GM23338 (cell line): ENCODE measurements around the gene GGA2. TPM values are rescaled to one million over a fixed set of nuclear protein-coding genes. Genes with fewer than 3 reads are reported as not detected.

Source experiments
- ATAC-seq: fragments of 200-7000 bp; cut with Tn5 transposase; 3 replicates; pipeline ENCODE4 v1.9.1; 2020
- DNase-seq: peaks from one replicate; pipeline ENCODE4 v3.0.0-alpha.2; 2015; ENCODE audit warnings: low spot score
- H2AFZ ChIP-seq: fragments of 200-600 bp; sonication (generic); 2 replicates; pipeline ENCODE4 v1.8.0; 2016; ENCODE audit warnings: antibody characterized with exemption, mild to moderate bottlenecking, moderate library complexity
- H3F3A ChIP-seq: fragments of 200-600 bp; sonication (generic); replicated peaks from 2 replicates; pipeline ENCODE4 v1.8.0; 2017; ENCODE audit warnings: antibody characterized with exemption, mixed run types, low read depth
- H3K27ac ChIP-seq: fragments of 200-600 bp; sonication (generic); 2 replicates; pipeline ENCODE4 v1.6.1; 2016; ENCODE audit warnings: low read depth
- H3K27me3 ChIP-seq: fragments of 200-600 bp; sonication (generic); 2 replicates; pipeline ENCODE4 v1.8.0; 2016; ENCODE audit warnings: mild to moderate bottlenecking, mixed run types, moderate library complexity; ENCODE audit not compliant: insufficient read depth
- H3K36me3 ChIP-seq: fragments of 200-600 bp; sonication (generic); 2 replicates; pipeline ENCODE4 v1.8.0; 2016; ENCODE audit warnings: mild to moderate bottlenecking; ENCODE audit not compliant: insufficient read depth
- H3K4me1 ChIP-seq: fragments of 200-600 bp; sonication (generic); 2 replicates; pipeline ENCODE4 v1.8.0; 2016; ENCODE audit warnings: mild to moderate bottlenecking, moderate library complexity; ENCODE audit not compliant: insufficient read depth
- H3K4me2 ChIP-seq: fragments of 200-600 bp; sonication (generic); 2 replicates; pipeline ENCODE4 v1.7.1; 2017; ENCODE audit warnings: mixed run types
- H3K4me3 ChIP-seq: fragments of 200-600 bp; sonication (generic); 2 replicates; pipeline ENCODE4 v1.6.1; 2016; ENCODE audit warnings: mixed run types
- H3K79me2 ChIP-seq: fragments of 200-600 bp; sonication (generic); replicated peaks from 2 replicates; pipeline ENCODE4 v1.8.0; 2017; ENCODE audit warnings: mild to moderate bottlenecking; ENCODE audit not compliant: insufficient read depth
- H3K9me2 ChIP-seq: fragments of 200-600 bp; sonication (generic); 2 replicates; pipeline ENCODE4 v1.8.0; 2017; ENCODE audit not compliant: insufficient read depth
- H4K20me1 ChIP-seq: fragments of 200-600 bp; sonication (generic); replicated peaks from 2 replicates; pipeline ENCODE4 v1.8.0; 2017; ENCODE audit warnings: mild to moderate bottlenecking; ENCODE audit not compliant: insufficient read depth
- H3K27ac Mint-ChIP-seq: 2 replicates; pipeline ENCODE4 v1.8.0; 2020; ENCODE audit warnings: inconsistent platforms, mild to moderate bottlenecking, moderate library complexity, mixed read lengths
- H3K27me3 Mint-ChIP-seq: 3 replicates; pipeline ENCODE4 v1.8.0; 2022; ENCODE audit warnings: low read depth, mild to moderate bottlenecking, moderate library complexity, mixed read lengths, inconsistent platforms; ENCODE audit not compliant: insufficient read depth, poor library complexity
- H3K36me3 Mint-ChIP-seq: 3 replicates; pipeline ENCODE4 v1.8.0; 2021; ENCODE audit warnings: low read depth, mild to moderate bottlenecking, inconsistent platforms, moderate library complexity, mixed read lengths
- H3K4me1 Mint-ChIP-seq: 3 replicates; pipeline ENCODE4 v1.8.0; 2020; ENCODE audit warnings: mild to moderate bottlenecking, inconsistent platforms, mixed read lengths
- H3K4me3 Mint-ChIP-seq: 3 replicates; pipeline ENCODE4 v1.8.0; 2021; ENCODE audit warnings: moderate library complexity, mild to moderate bottlenecking, inconsistent platforms, mixed read lengths
- H3K9me3 Mint-ChIP-seq: 3 replicates; pipeline ENCODE4 v1.8.0; 2020; ENCODE audit warnings: moderate library complexity, mild to moderate bottlenecking, inconsistent platforms, mixed read lengths
- EZH2 ChIP-seq: fragments of 200-600 bp; sonication (generic); IDR thresholded peaks from one replicate; pipeline ENCODE4 v1.8.0; 2017; ENCODE audit warnings: antibody characterized with exemption, mild to moderate bottlenecking, low read depth; ENCODE audit not compliant: unreplicated experiment
- EZH2phosphoT487 ChIP-seq: fragments of 200-600 bp; sonication (generic); IDR thresholded peaks from one replicate; pipeline ENCODE4 v1.8.1; 2018; ENCODE audit warnings: antibody characterized with exemption; ENCODE audit not compliant: unreplicated experiment
- NANOG ChIP-seq: IDR thresholded peaks from 2 replicates; pipeline ENCODE4 v1.6.1; 2016; ENCODE audit warnings: antibody characterized with exemption, borderline replicate concordance
- POLR2AphosphoS5 ChIP-seq: IDR thresholded peaks from 2 replicates; pipeline ENCODE4 v1.6.1; 2016; ENCODE audit warnings: antibody characterized with exemption, low read depth
- STAT1 ChIP-seq: IDR thresholded peaks from one replicate; pipeline ENCODE4 v1.6.1; 2016; ENCODE audit warnings: antibody characterized with exemption; ENCODE audit not compliant: unreplicated experiment
- ZNF114 ChIP-seq: fragments of 250-450 bp; sonication (Bioruptor Pico); IDR thresholded peaks from 2 replicates; pipeline ENCODE4 v1.5.0; 2020; ENCODE audit warnings: mild to moderate bottlenecking, moderate library complexity
- polyA plus RNA-seq: library from polyadenylated mRNA; unstranded; fragments of >200 nt; fragmentation: Nextera tagmentation; extraction: Ambion mirVana; gene quantifications from 2 replicates; pipeline ENCODE4 v1.2.1, GENCODE V29; 2016
- total RNA-seq: library from RNA; depleted of rRNA; stranded (reverse); fragments of >200 nt; shearing (Covaris generic); gene quantifications from 2 replicates; pipeline ENCODE4 v1.2.3, GENCODE V29; 2014
- TF ChIP-seq, protein P1 (sequence below): IDR thresholded peaks from 2 replicates; pipeline ENCODE4 v1.6.1; 2016; ENCODE audit warnings: antibody characterized with exemption
- TF ChIP-seq, protein P2 (sequence below): IDR thresholded peaks from one replicate; pipeline ENCODE4 v1.6.1; 2018; ENCODE audit warnings: antibody characterized with exemption; ENCODE audit not compliant: unreplicated experiment
- TF ChIP-seq, protein P3 (sequence below): fragments of 250-450 bp; sonication (Bioruptor Pico); IDR thresholded peaks from 2 replicates; pipeline ENCODE4 v1.5.0; 2020; ENCODE audit warnings: mild to moderate bottlenecking, moderate library complexity

The GGA2 gene
- total and polyA plus RNA-seq, 2 experiments from 2014 or later: 40.3 to 76.6 TPM

DNA sequence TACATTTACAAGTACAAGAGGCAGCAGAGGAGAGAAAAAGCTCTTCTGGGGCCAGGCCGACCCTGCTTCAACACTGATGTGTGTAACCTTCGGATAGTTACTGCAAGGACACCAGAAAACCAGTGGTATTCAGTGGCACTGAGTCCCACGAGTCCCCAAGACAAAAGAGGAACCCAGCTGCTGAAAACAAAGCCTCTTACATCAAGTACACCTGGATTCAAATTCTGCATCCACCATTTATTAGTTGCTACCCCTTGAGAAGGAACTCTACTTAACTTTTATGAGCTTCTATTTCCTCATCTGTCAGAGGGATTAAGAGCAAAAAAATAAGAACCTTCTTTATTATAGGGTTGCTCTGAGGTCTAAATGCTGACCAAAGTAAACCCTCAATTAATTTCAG, 44.2 kb upstream of the GGA2 start:
- H3F3A ChIP-seq: peaks cover 3% of the 10 kb centered on the region; the same call in 1 of the 2 replicates
- Mint-ChIP-seq H3K4me1 (peaks cover 7% of the 10 kb centered on the region; the same call in 1 of the 3 replicates), H3K9me3 (peaks cover 3% of the 10 kb centered on the region; the same call in 1 of the 3 replicates), H3K4me3 (no peak overlapping the region), H3K27ac (no peak overlapping the region; the same call in 1 of the 2 replicates), H3K36me3 (peaks cover 49% of the 10 kb centered on the region), H3K27me3 (peaks cover 9% of the 10 kb centered on the region)
- H3K4me2 ChIP-seq: no peak overlapping the region
- H3K27ac ChIP-seq: no peak overlapping the region
- H4K20me1 ChIP-seq: peaks cover 21% of the 10 kb centered on the region
- H3K27me3 ChIP-seq: no peaks in the 10 kb centered on the region
- H2AFZ ChIP-seq: no peak overlapping the region
- TF ChIP-seq EZH2 (no peak), STAT1 (no peak), ZNF114 (CRISPR knock-in tag) (no peak)
- TF ChIP-seq, protein P1, sequence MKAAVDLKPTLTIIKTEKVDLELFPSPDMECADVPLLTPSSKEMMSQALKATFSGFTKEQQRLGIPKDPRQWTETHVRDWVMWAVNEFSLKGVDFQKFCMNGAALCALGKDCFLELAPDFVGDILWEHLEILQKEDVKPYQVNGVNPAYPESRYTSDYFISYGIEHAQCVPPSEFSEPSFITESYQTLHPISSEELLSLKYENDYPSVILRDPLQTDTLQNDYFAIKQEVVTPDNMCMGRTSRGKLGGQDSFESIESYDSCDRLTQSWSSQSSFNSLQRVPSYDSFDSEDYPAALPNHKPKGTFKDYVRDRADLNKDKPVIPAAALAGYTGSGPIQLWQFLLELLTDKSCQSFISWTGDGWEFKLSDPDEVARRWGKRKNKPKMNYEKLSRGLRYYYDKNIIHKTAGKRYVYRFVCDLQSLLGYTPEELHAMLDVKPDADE: no peak
- H3K4me1 ChIP-seq: peaks cover 14% of the 10 kb centered on the region
- ATAC-seq: no peak
- no peak for DNase-seq
- H3K36me3 ChIP-seq: peaks cover 20% of the 10 kb centered on the region
- peaks cover 54% of the 10 kb centered on the region for H3K79me2 ChIP-seq
- no peak overlapping the region for H3K4me3 ChIP-seq
- no peaks in the 10 kb centered on the region for H3K9me2 ChIP-seq

DNA sequence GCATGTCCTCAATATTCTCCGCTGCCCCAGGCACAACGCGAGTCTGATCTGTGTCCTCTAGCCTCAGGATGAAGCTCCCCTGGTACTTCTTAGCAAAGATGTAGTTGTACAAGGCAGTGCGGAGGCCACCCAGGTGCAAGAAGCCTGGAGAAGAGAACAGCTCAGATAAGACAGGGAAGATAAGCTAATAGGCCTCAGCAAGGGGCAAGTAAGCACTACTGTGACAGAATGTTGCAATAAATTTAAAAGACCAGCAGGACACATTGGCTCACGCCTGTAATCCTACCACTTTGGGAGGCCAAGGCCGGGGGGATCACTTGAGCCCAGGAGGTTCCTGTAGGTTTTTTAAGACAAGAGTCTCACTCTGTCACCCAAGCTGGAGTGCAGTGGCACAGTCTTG, 41.9 kb upstream of the GGA2 start:
- ATAC-seq (no peak), DNase-seq (no peak)
- Mint-ChIP-seq H3K27ac (no peak overlapping the region), H3K27me3 (peaks cover 4% of the 10 kb centered on the region), H3K36me3 (peaks cover 56% of the 10 kb centered on the region), H3K4me3 (no peak overlapping the region), H3K9me3 (peaks cover 3% of the 10 kb centered on the region; the same call in 1 of the 3 replicates), H3K4me1 (peaks cover 2% of the 10 kb centered on the region; the same call in 1 of the 3 replicates)
- peaks cover 3% of the 10 kb centered on the region; the same call in 1 of the 2 replicates for H3F3A ChIP-seq
- H3K4me2 ChIP-seq: no peak overlapping the region
- H4K20me1 ChIP-seq: peaks cover 18% of the 10 kb centered on the region
- H3K27ac ChIP-seq: no peak overlapping the region
- H3K4me1 ChIP-seq: peaks cover 6% of the 10 kb centered on the region; the same call in 1 of the 2 replicates
- H2AFZ ChIP-seq: no peak overlapping the region
- H3K27me3 ChIP-seq: no peaks in the 10 kb centered on the region
- peaks cover 16% of the 10 kb centered on the region for H3K36me3 ChIP-seq
- no peaks in the 10 kb centered on the region for H3K9me2 ChIP-seq
- peaks cover 36% of the 10 kb centered on the region for H3K79me2 ChIP-seq
- no peak overlapping the region for H3K4me3 ChIP-seq
- TF ChIP-seq, protein P2, sequence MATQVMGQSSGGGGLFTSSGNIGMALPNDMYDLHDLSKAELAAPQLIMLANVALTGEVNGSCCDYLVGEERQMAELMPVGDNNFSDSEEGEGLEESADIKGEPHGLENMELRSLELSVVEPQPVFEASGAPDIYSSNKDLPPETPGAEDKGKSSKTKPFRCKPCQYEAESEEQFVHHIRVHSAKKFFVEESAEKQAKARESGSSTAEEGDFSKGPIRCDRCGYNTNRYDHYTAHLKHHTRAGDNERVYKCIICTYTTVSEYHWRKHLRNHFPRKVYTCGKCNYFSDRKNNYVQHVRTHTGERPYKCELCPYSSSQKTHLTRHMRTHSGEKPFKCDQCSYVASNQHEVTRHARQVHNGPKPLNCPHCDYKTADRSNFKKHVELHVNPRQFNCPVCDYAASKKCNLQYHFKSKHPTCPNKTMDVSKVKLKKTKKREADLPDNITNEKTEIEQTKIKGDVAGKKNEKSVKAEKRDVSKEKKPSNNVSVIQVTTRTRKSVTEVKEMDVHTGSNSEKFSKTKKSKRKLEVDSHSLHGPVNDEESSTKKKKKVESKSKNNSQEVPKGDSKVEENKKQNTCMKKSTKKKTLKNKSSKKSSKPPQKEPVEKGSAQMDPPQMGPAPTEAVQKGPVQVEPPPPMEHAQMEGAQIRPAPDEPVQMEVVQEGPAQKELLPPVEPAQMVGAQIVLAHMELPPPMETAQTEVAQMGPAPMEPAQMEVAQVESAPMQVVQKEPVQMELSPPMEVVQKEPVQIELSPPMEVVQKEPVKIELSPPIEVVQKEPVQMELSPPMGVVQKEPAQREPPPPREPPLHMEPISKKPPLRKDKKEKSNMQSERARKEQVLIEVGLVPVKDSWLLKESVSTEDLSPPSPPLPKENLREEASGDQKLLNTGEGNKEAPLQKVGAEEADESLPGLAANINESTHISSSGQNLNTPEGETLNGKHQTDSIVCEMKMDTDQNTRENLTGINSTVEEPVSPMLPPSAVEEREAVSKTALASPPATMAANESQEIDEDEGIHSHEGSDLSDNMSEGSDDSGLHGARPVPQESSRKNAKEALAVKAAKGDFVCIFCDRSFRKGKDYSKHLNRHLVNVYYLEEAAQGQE: no peak
- no peak for TF ChIP-seq POLR2AphosphoS5
- no peak for TF ChIP-seq NANOG
- no peak for TF ChIP-seq EZH2
- TF ChIP-seq EZH2phosphoT487: no peak
- TF ChIP-seq, protein P3, sequence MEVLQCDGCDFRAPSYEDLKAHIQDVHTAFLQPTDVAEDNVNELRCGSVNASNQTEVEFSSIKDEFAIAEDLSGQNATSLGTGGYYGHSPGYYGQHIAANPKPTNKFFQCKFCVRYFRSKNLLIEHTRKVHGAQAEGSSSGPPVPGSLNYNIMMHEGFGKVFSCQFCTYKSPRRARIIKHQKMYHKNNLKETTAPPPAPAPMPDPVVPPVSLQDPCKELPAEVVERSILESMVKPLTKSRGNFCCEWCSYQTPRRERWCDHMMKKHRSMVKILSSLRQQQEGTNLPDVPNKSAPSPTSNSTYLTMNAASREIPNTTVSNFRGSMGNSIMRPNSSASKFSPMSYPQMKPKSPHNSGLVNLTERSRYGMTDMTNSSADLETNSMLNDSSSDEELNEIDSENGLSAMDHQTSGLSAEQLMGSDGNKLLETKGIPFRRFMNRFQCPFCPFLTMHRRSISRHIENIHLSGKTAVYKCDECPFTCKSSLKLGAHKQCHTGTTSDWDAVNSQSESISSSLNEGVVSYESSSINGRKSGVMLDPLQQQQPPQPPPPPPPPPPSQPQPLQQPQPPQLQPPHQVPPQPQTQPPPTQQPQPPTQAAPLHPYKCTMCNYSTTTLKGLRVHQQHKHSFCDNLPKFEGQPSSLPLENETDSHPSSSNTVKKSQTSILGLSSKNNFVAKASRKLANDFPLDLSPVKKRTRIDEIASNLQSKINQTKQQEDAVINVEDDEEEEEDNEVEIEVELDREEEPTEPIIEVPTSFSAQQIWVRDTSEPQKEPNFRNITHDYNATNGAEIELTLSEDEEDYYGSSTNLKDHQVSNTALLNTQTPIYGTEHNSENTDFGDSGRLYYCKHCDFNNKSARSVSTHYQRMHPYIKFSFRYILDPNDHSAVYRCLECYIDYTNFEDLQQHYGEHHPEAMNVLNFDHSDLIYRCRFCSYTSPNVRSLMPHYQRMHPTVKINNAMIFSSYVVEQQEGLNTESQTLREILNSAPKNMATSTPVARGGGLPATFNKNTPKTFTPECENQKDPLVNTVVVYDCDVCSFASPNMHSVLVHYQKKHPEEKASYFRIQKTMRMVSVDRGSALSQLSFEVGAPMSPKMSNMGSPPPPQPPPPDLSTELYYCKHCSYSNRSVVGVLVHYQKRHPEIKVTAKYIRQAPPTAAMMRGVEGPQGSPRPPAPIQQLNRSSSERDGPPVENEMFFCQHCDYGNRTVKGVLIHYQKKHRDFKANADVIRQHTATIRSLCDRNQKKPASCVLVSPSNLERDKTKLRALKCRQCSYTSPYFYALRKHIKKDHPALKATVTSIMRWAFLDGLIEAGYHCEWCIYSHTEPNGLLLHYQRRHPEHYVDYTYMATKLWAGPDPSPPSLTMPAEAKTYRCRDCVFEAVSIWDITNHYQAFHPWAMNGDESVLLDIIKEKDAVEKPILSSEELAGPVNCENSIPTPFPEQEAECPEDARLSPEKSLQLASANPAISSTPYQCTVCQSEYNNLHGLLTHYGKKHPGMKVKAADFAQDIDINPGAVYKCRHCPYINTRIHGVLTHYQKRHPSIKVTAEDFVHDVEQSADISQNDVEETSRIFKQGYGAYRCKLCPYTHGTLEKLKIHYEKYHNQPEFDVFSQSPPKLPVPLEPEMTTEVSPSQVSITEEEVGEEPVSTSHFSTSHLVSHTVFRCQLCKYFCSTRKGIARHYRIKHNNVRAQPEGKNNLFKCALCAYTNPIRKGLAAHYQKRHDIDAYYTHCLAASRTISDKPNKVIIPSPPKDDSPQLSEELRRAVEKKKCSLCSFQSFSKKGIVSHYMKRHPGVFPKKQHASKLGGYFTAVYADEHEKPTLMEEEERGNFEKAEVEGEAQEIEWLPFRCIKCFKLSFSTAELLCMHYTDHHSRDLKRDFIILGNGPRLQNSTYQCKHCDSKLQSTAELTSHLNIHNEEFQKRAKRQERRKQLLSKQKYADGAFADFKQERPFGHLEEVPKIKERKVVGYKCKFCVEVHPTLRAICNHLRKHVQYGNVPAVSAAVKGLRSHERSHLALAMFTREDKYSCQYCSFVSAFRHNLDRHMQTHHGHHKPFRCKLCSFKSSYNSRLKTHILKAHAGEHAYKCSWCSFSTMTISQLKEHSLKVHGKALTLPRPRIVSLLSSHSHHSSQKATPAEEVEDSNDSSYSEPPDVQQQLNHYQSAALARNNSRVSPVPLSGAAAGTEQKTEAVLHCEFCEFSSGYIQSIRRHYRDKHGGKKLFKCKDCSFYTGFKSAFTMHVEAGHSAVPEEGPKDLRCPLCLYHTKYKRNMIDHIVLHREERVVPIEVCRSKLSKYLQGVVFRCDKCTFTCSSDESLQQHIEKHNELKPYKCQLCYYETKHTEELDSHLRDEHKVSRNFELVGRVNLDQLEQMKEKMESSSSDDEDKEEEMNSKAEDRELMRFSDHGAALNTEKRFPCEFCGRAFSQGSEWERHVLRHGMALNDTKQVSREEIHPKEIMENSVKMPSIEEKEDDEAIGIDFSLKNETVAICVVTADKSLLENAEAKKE (CRISPR knock-in tag): no peak
- no peak for TF ChIP-seq STAT1
